A172 (cell line): ENCODE results near the gene SLK. TPM values are rescaled to one million over a fixed set of nuclear protein-coding genes. Genes with fewer than 3 reads are reported as not detected.

Experiments used
- DNase-seq: peaks from one replicate; pipeline ENCODE4 v3.0.0-alpha.2; 2015; ENCODE audit warnings: low spot score
- total RNA-seq: library from RNA; depleted of rRNA; stranded (reverse); fragments of >200 nt; shearing (Covaris generic); gene quantifications from 2 replicates; pipeline ENCODE4 v1.2.3, GENCODE V29; 2014; rRNA removed

The SLK gene
- total RNA-seq = 47.9 and 61.5 TPM in 2 replicates

GRCh38 chr10:103966671-103967447 lies at the start of gene SLK:
SLK (plus strand) TSS chr10:103967140; CDS start chr10:103967746, 606 bp downstream.
- peak; percentile 53 for DNase-seq

- no peak for DNase-seq
These were observed 49.5 kb upstream of the SLK start for GRCh38 chr10:103917302-103918052.

GRCh38 chr10:103918053-103918846 lies 48.7 kb upstream of the SLK start, which contains the start of gene STN1:
STN1 (minus strand) TSS chr10:103918184; CDS start chr10:103917594, 590 bp downstream.
- DNase-seq = peak; percentile 93

GRCh38 chr10:103919648-103920025 lies 47.3 kb upstream of the SLK start:
- no peak for DNase-seq

- DNase-seq = no peak
These were observed 45.7 kb upstream of the SLK start for GRCh38 chr10:103921248-103921647.

- no peak for DNase-seq
These were observed 45.2 kb upstream of the SLK start for GRCh38 chr10:103921750-103922195.

- DNase-seq = no peak
These were observed 44.3 kb upstream of the SLK start for GRCh38 chr10:103922659-103923058.

- no peak for DNase-seq
These were observed 43.4 kb upstream of the SLK start for GRCh38 chr10:103923502-103923901.

- no peak for DNase-seq
These were observed 41.3 kb upstream of the SLK start for GRCh38 chr10:103925591-103925990.

GRCh38 chr10:103926722-103927319 lies 40.1 kb upstream of the SLK start:
- DNase-seq = no peak

GRCh38 chr10:103928784-103929183 lies 38.2 kb upstream of the SLK start:
- DNase-seq = no peak

GRCh38 chr10:103929381-103929921 lies 37.5 kb upstream of the SLK start:
- DNase-seq = no peak

- no peak for DNase-seq
These were observed 36.5 kb upstream of the SLK start for GRCh38 chr10:103930449-103930848.

- no peak for DNase-seq
These were observed 36.1 kb upstream of the SLK start for GRCh38 chr10:103930881-103931280.

- no peak for DNase-seq
These were observed 35.3 kb upstream of the SLK start for GRCh38 chr10:103931603-103932002.

- no peak for DNase-seq
These were observed 34.7 kb upstream of the SLK start for GRCh38 chr10:103932271-103932670.

GRCh38 chr10:103932971-103933370 lies 34.0 kb upstream of the SLK start:
- DNase-seq = no peak

GRCh38 chr10:103933557-103934121 lies 33.3 kb upstream of the SLK start:
- no peak for DNase-seq

GRCh38 chr10:103934308-103934707 lies 32.6 kb upstream of the SLK start:
- no peak for DNase-seq

GRCh38 chr10:103936022-103936421 lies 30.9 kb upstream of the SLK start:
- DNase-seq = no peak

- DNase-seq = no peak
These were observed 27.4 kb upstream of the SLK start for GRCh38 chr10:103939522-103939921.
